GM21619 (cell line): ENCODE measurements around the gene ABCB9.

Experiments
- ATAC-seq: cut with Tn5 transposase; IDR thresholded peaks from one replicate; pipeline ENCODE4 v1.9.1; 2021; ENCODE audit not compliant: unreplicated experiment

ABCB9 gene

DNA sequence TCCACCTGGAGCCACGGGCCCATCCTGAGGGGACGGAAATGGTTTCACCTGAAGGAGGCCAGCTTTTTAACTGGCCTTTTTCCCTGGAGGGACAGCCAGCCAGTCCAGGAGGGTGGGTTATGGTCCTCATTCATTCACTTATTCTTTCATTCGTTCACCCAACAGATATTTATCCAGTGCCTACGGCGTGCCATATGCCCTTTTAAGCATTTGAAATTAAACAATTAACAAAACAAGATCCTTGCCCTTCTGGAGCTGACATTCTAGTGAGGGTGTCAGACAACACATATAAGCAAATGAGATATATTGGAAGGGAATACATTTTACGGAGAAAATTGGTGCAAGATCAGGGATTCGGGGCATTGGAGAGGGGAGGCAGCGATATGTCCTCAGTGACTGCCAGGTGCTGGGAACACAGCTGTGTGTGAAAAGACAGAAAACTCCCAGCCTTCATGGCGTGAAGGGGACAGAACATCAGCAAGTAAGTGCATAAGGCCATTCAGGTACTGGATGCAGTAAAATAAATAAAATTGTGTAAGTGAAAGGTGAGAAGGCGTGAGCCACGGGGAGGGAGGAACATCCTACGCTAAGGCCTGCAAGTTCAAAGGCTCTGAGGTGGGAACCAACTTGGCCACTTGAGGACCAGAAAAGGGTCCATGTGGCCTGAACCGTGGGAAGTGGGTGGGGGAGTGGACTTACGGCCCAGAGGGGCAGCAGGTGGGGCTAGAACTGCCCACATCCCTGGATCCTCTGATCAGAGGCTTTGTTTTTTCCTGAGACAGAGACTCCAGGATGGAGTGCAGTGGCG lies 684 bp upstream of the ABCB9 start:
- ATAC-seq, result no peak

DNA sequence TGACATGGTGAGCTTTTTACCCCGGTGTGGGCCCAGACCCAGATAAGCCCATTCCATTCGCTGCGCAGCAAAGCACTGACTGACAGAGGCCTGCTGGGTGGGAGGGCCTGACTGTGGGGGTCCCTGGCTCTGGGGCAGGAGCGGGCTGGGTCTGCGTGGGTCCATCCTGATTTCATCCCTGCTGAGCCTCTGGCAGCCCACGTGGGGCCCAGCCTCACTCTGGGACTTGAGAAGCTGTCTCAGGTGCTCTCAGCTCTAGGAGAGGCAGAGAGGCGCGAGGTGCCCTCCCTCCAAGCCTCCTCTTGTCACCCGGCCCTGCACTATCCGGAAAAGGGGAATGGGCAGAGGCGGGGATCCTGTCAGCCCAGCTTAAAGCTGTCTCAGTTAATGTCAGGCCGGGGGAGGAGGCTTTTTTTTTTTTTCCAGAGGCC lies 927 bp downstream of the ABCB9 start:
- ATAC-seq, result no peak

DNA sequence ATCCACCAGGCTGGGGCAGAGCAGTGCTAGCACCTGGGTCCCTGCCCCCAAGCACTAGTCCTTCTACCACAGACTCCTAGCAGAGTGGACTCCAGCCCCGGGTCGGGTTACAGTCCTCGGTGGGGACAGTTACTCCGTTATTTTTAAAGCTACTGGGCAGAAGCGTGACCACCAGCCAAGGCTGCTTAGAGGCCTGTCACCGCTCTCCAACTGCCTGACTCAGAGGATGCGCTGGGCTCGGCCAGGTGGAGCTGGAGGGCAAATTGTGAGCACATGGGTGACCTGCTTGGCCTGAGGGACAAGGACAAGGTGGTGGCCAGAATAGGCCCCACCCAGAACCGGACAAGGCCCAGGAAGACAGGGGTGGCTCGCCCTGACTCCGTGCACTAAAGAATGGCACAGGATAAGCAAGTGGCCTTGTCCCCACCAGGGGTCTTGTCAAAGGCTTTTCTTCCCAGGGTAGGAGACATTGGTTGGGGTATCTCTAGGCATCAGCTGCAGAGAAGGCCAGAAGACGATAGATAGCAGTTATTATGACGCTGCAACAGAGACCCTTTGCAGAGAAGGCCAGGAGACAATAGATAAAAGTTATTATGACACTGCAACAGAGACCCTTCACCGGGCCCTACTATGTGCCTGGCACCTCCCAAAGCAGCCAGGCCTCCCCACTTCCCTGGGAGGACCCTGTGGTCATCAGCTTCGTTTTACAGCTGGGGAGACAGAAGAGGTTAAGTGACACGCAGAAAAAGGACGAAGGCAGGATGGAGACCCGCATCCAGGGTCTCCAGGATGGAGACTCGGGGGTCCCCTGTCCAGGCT lies 1.6 kb downstream of the ABCB9 start:
- ATAC-seq, result no peak

DNA sequence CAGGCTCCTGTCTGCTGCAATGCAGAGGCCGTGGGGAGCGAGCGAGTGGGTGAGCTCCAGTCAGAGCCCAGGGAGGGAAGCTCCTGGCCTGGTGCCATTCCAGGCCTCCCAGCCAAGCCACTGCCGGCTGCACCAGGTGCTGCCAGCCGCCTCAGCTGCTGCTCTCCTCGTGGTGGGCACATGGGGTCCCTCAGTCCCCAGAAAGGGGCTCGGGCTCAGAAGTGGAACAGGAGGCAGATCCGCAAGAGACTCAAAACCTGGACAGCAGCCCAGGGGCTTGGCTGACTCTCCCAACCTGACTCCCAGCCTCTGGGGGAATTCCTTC lies 2.4 kb downstream of the ABCB9 start:
- ATAC-seq, result no peak

DNA sequence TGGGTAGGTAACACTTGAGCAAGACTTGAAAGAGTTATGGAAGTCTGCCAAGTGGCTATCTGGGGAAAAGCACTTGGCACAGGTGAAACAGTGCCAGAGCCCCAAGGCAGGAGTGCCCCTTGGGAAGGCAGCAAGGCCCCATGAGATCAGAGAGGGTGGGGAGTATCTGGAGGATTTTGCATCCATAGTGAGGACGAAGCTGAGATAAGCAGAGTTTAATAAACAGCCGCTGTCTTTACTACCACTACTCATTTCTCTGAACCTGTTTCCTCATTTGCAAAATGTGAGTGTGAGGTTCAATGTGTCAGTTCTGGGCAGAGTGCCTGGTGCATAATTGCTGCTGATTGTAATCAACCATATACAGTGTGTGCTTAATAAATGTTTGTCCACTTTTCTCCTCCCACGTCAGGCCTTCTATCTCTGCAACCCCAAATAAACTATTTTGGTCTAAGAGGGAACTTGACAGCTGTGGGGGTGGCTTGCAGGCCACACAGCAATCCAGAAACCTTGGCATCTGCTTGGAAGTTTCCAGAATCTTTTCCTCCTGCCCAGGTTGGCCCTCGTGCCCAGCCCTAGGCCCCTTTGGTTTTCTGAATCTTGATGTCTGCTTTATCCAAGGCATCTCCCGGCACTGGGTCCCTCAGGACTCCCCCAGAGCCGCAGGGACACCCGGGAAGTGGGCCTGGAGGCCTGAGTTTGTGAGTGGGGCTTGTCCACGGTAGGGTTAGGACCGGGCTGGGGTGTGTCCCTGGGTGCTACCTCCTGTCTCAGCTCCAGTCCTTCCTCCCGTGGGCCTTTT lies 4.5 kb downstream of the ABCB9 start:
- ATAC-seq, result no peak

DNA sequence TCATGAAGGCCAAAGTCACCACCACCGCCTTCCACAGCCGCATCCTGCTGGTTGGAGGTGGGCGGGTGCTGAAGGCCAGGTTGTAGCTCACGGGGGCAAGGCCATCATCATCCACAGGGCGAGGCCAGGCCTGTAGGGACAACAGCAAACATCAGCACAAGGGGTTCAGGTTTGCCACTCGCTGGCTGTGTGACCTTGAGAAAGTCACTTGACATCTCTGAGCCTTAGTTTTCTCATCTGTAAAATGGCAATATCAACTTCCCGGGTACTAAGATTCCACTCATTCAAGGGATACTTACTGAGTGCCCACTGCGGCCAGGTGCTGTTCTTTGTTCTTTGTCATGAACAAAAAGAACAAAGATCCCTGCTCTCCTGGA lies 6.1 kb downstream of the ABCB9 start:
- no peak for ATAC-seq

DNA sequence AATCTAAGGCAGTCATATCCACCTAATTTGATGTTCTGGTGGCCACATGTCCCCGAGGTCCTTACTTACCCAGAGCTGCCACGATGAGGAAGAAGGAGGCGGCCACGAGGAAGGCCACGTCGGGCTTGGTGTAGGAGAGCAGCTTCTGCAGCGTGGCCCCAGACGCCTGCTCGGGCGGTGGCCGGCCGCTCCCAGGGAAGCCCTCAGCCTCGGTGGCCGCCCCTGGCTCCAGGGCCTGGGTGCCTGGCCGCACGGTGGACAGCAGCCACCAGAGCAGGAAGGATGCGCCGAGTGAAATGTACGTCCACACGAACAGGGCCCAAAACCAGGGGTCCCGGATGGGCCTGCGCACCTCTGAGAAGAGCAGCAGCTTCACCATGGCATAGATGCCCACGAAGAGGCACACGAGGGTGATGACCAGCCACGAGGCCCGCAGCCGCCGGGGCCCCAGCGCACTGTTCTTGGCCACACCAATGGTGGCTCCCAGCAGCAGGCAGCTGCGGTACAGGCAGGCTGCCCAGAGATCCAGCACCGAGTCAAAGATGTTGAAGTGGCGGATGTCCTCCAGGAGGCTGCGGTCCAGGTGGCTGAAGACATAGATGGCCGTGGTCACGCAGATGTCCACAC lies 6.6 kb downstream of the ABCB9 start:
- ATAC-seq, result no peak

DNA sequence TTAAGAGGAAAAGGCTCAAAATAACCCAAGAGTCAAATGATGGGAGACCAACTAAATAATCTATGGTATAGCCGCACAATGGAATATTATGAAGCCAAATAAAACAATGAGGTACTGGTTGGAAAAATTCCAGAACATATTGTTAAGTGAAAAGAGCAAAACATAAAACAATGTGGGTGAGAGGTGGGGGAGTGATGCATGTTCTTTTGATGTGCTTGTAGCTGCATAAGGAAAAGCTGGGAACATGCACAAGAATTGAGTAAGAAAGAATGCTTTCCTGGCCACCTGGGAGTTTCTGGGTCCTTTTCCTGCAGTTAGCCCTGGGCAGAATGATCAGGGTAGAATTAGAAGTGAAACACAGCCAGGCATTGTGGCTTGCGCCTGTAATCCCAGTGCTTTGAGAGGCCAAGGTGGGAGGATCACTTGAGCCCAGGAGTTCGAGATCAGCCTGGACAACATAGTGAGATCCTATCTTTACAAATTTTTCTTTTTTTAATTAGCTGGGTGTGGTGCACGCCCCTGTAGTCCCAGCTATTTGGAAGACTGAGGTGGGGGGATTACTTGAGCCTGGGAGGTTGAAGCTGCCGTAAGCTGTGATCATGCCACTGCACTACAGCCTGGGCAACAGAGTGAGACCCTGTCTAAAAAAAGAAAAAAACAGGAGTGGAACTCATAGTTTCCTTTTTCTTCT lies 7.9 kb downstream of the ABCB9 start:
- no peak for ATAC-seq

DNA sequence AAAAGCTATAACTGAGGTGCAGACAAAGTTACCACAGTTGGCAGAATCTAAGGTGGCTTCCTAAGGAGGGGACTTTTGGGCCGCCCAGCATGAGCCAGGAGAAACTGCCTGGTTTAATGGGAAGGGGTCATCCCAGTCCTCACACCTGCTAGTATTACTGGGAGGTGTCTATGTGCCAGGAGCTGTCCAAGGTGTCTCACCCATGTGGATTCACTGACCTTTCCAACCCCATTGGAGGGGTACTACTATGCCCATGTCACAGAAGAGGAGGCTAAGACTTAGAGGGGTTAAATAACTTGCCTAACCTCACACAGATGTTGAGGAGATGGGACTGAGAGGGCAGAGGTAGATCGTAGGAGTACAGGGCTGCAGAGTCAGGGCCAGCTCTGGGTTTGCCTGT lies 10.2 kb downstream of the ABCB9 start:
- no peak for ATAC-seq

DNA sequence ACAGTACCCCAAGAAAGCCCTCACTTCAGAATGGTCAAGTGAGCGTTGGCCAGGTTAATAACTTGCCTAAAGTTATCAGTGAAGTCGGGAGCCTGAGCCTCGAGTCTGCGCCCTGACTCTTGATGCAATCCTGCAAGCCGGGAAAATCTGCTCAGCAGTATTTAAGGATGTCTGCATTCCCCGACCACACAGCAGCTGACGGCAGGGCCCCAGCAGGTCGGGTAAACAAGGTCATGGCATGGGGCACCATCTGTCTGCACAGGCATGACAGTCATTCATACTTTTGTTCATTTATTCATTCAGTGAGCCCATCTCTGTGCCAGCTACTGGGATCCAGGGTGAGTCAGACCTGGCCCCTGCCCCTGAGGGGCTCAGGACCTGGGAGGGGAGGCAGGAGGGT lies 11.1 kb downstream of the ABCB9 start:
- ATAC-seq, result no peak

DNA sequence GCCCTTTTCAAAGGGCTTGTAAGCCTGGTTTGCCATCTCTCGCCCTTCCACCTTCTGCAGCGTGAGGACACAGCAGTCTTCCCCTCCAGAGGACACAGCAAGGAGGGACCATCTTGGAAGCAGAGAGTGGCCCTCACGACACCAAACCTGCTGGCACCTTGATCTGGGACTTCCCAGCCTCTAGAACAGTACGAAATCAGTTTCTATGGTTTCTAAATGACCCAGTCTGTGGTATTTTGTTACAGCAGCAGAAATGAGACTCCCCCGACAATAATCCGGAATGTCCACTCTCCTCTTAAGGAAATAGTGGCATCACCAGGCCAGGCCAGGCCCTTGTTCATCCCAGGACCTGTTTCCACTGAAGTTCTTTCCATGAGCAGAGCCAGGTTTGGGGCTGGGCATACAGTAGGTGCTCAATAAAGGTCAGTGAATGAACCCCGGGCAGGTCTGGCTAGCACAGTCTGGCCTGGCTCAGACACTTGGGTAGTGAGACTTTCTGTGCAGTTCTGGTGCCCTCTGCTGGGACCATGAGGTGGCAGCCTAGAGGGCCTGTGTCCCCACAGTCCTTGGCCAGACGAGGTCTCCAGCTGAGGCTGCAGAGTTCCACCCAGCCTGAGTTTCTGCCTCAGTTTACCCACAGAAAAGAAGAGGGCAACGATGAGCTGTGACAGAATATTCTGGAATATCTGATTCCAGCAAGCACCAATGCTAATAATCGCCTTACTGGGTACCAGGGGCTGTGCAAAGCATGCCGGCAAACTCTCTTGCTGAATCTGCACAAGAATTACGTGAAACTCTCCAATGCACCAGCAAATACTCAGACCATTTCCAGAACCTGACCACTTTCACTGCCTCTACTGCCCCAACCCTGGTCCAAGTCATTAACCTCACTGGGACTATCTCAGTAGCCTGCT lies 14.0 kb downstream of the ABCB9 start:
- no peak for ATAC-seq

DNA sequence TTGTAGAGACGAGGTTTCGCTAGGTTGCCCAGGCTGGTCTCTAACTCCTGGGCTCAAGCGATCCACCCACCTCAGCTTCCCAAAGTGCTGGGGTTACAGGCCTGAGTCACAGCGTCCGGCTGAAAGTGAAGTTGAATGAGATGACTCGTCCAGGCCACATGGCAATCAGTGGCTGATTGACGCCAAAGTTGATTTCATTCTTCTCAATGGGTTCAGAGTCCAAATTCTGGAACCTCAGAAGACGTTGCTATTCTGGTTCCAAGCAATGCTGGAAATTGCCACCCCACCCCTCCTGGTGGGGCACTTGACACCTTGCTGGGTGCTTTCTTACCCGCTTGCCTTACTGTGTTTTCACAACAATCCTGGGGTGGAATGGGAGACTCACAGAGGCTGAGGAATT lies 14.9 kb downstream of the ABCB9 start:
- ATAC-seq, result no peak

DNA sequence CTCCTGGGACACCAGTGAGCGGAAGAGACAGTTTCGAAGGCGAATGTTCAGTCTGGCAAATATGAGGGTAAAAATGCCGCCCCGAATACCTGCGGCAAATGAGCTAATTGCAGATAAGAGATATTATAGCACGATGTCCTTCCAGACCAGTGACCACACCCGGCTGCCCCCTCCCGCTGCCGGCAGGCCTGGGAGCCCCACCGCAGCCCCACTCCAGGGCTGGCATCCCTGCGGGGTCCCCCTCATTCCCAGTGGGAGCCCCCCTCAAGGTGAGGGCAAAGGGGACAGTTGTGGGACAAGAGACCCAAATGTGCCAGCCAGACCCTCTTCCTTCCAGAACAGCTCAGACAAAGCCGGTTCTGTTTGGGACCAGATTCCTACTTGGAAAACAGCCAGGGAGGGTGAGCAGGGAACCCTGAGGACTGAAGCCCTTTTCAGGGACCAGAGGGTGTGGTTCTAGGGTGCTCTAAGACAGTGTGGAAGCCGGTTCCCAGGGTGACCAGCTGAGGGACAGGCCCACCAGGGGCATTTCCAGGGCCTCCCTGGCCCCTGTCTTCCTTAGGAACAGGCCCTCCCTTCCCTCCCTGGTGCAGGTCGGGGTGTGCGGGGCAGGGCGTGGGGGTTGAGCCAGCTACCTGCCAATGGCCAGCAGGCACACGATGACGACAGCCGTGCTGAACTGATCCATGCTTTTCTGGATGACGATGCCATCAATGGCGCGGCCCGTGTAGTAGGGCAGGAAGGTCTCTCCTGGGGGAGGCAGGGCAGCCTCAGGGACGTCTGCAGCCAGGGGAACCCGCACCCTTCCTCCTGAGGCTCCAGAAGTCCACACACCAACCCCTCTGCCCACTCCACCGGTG lies 16.2 kb downstream of the ABCB9 start:
- no peak for ATAC-seq

DNA sequence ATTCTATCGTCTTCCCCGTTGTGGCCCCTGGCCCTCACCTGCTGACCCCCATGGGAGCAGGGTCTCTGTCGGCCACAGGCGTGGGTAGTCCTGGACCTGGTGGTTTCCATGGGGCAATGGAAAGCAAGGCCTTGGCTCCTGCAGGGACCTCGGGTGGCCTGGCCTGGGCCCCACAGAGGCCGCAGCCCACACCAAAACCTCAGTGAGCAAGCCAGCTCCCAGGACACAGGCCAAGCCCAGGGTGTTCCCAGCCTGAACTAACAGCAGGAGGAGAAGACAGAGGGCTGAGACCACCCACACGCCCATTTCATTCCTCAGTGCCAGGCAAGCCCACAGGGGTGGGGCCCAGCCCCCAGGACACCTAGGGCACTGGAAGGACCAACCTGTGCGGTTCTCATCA lies 16.9 kb downstream of the ABCB9 start:
- no peak for ATAC-seq

DNA sequence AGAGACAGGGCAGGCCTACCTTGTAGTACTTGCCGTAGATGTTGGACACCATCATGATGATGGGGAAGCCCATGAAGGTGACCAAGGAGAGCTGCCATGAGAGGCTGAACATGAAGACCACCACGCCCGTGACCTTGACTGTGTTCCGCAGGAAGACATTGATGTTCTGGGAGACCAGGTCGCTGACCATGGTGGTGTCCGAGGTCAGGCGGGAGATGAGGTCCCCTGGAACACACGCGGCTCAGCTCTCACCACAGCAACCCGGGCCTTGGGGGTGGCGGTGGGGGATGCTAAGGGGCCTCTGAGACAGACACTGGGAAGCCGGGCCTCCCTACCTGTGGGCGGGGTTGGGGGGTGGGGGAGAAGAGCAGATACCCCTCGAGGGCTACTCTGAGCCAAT lies 17.7 kb downstream of the ABCB9 start:
- ATAC-seq, result no peak

DNA sequence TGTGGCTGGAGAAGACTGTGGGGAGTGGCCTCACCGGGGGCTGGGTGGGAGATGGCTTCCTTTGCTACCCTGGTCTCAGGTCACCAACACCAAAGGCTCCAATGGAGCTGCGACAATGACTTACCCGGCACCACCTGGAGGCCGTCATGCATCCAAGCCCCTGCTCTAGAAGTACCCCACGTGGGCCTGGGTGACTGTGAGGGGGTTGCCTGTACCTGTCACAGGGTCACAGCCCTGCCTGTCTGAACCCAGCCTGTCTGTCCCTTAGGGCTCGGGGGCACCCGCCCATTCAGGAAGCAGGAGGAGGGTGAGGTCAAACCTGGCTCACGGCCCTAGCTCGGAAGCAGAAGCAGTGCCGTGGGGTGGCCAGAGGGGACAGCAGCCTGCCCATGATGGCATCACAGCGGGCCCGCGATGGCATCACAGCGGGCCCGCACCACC lies 18.9 kb downstream of the ABCB9 start:
- ATAC-seq, result no peak

DNA sequence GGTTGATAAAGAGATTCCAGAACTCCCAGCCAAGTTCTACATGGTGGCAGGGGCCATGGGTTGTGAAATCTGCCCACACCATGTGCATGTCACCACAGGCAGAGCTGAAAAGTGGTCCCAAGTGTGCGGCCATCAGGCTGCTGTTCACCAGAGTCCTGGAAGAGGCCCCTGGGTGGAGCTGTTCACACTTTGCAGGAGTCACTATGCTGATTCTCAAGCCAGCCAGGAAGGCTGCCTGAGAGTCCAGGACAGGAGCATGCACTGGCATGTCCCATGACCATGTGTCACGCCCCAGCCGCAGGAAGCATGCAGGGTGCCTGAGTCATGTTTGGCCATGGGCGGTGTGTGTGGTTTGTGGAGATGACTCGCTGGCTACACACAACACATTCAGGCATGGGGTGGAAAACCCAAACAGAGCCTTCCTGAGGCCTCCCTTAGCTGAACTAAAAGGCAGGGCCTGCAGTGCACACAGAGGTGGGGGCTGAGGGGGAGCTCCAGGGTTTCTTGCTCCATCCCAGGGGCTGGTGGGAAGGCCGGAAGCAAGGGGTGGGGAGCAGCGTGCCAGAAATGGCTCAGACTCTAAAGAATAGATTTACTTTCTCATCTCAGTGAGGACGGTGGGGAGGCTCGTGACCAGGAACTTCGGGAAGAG lies 19.4 kb downstream of the ABCB9 start:
- ATAC-seq, result peak; percentile 60
